ENCODE measurements around the gene CCDC33. TPM values are rescaled to one million over a fixed set of nuclear protein-coding genes. Genes with fewer than 3 reads are reported as not detected.

Gene CCDC33
- total and polyA plus RNA-seq, 12 donors = not detected

- intact Hi-C loops (cut with DNase I) = no loop called here
- DNase-seq (no peak), ATAC-seq (no peak)
- H3K27me3 ChIP-seq = peaks cover 0 to 59% (median 20%) of the 10 kb centered on the region in 7 donors
- H3K4me1 ChIP-seq = peaks cover 0 to 16% (median 11%) of the 10 kb centered on the region in 9 donors
- no peak for TF ChIP-seq CTCF (IDR thresholded peaks at IDR 0.05)
- no peak overlapping the region for H3K4me3 ChIP-seq
- no peak overlapping the region for H3K27ac ChIP-seq
- no peaks in the 10 kb centered on the region for H3K36me3 ChIP-seq
- 89 to 90% methylated on average over 3 of the region's 3 CpGs for WGBS, 2 donors
- H3K9me3 ChIP-seq = no peaks in the 10 kb centered on the region
Measured at GRCh38 chr15:74368121-74368520, 132.0 kb downstream of the CCDC33 start.

GRCh38 chr15:74369084-74369745 is 133.1 kb downstream of the CCDC33 start:
- DNase-seq (no peak), ATAC-seq (no peak)
- H3K4me1 ChIP-seq = peaks cover 0 to 25% (median 18%) of the 10 kb centered on the region in 9 donors
- no peak for TF ChIP-seq CTCF (IDR thresholded peaks at IDR 0.05)
- peaks cover 0 to 59% (median 20%) of the 10 kb centered on the region in 7 donors for H3K27me3 ChIP-seq
- no peak overlapping the region for H3K4me3 ChIP-seq
- 56 to 58% methylated on average over 10 of the region's 10 CpGs for WGBS, 2 donors
- H3K9me3 ChIP-seq = no peaks in the 10 kb centered on the region
- H3K27ac ChIP-seq = no peak overlapping the region
- no peaks in the 10 kb centered on the region for H3K36me3 ChIP-seq
- intact Hi-C loops (cut with DNase I) = no loop called here

- H3K27me3 ChIP-seq = peaks cover 0 to 59% (median 20%) of the 10 kb centered on the region in 7 donors
- TF ChIP-seq CTCF (IDR thresholded peaks at IDR 0.05) = no peak
- H3K4me3 ChIP-seq = no peak overlapping the region
- WGBS, 2 donors = 89 to 92% methylated on average over 2 of the region's 2 CpGs
- no peaks in the 10 kb centered on the region for H3K9me3 ChIP-seq
- DNase-seq (no peak), ATAC-seq (no peak)
- peaks cover 5 to 30% (median 23%) of the 10 kb centered on the region in 9 donors for H3K4me1 ChIP-seq
- no peak overlapping the region for H3K27ac ChIP-seq
- intact Hi-C loops (cut with DNase I) = loop anchor here in 9 of 10 donors (5.0 to 10.0 kb wide), 7 partner anchors 123 to 585 kb away; partner anchors contain the start of gene RPP25 (in 1 of the 9)
- H3K36me3 ChIP-seq = no peaks in the 10 kb centered on the region
Measured at GRCh38 chr15:74369756-74370155, 133.6 kb downstream of the CCDC33 start.

GRCh38 chr15:74370471-74370870 is 134.3 kb downstream of the CCDC33 start:
- Histone ChIP-seq H3K36me3 (no peaks in the 10 kb centered on the region), H3K4me1 (peaks cover 7 to 31% (median 24%) of the 10 kb centered on the region in 9 donors), H3K9me3 (no peaks in the 10 kb centered on the region), H3K27ac (no peak overlapping the region), H3K4me3 (no peak overlapping the region), H3K27me3 (peaks cover 0 to 55% (median 20%) of the 10 kb centered on the region in 7 donors)
- ATAC-seq (no peak), DNase-seq (no peak)
- WGBS, 2 donors = 88 to 89% methylated on average over 5 of the region's 5 CpGs
- no peak for TF ChIP-seq CTCF (IDR thresholded peaks at IDR 0.05)
- intact Hi-C loops (cut with DNase I) = loop anchor here in 9 of 10 donors (5.0 to 10.0 kb wide), 7 partner anchors 122 to 584 kb away; partner anchors contain the start of gene RPP25 (in 1 of the 9)

All from heart right ventricle (tissue), 16 donors.